Natural killer cell (primary cell): Measurements from ENCODE around the gene TMSB4X. TPM values are rescaled to one million over a fixed set of nuclear protein-coding genes. Genes with fewer than 3 reads are reported as not detected.

Experiments
- ATAC-seq, 3 donors: fragments of 150-1000 bp in 2 of 3; fragments of 200-7000 bp in 1 of 3; cut with Tn5 transposase; 1 replicate in 1 of 3; 2 replicates in 2 of 3; pipeline ENCODE4 v1.10.0; 2021; ENCODE audit warnings: mild to moderate bottlenecking in 2 of 3, moderate library complexity in 2 of 3
- DNase-seq, 2 donors: peaks; one replicate each; pipeline versions ENCODE4 v3.0.0 to v3.0.0-alpha.2; 2013 to 2021; ENCODE audit warnings: mixed read lengths in 1 of 2
- H3K27ac ChIP-seq: one replicate; pipeline ENCODE4 v1.5.1; 2013; ENCODE audit warnings: mild to moderate bottlenecking, low read length
- H3K27me3 ChIP-seq: one replicate; pipeline ENCODE4 v1.6.1; 2013; ENCODE audit warnings: low read length; ENCODE audit not compliant: control insufficient read depth, insufficient read depth
- H3K36me3 ChIP-seq: one replicate; pipeline ENCODE4 v1.6.1; 2013; ENCODE audit warnings: low read length; ENCODE audit not compliant: control insufficient read depth, insufficient read depth
- H3K4me1 ChIP-seq: one replicate; pipeline ENCODE4 v1.6.1; 2013; ENCODE audit warnings: low read length; ENCODE audit not compliant: control insufficient read depth, insufficient read depth
- H3K4me3 ChIP-seq: one replicate; pipeline ENCODE4 v1.5.1; 2013; ENCODE audit warnings: low read length
- H3K9me3 ChIP-seq: one replicate; pipeline ENCODE4 v1.6.1; 2013; ENCODE audit warnings: low read length; ENCODE audit not compliant: control insufficient read depth, insufficient read depth
- H3K27ac Mint-ChIP-seq, 2 donors: one replicate each; pipeline ENCODE4 v1.8.0; 2022; ENCODE audit warnings: mild to moderate bottlenecking in 2 of 2, mixed read lengths in 2 of 2, moderate library complexity in 1 of 2
- H3K27me3 Mint-ChIP-seq, 2 donors: one replicate each; pipeline ENCODE4 v1.8.0; 2022; ENCODE audit warnings: low read depth in 2 of 2, mixed read lengths in 2 of 2
- H3K36me3 Mint-ChIP-seq: one replicate; pipeline ENCODE4 v1.8.0; 2022; ENCODE audit warnings: mixed read lengths
- H3K4me1 Mint-ChIP-seq, 2 donors: one replicate each; pipeline ENCODE4 v1.8.0; 2022; ENCODE audit warnings: mixed read lengths in 2 of 2
- H3K4me3 Mint-ChIP-seq: one replicate; pipeline ENCODE4 v1.8.0; 2022; ENCODE audit warnings: mild to moderate bottlenecking, moderate library complexity, mixed read lengths
- H3K9me3 Mint-ChIP-seq, 2 donors: one replicate each; pipeline ENCODE4 v1.8.0; 2022; ENCODE audit warnings: mixed read lengths in 2 of 2
- CTCF ChIP-seq: fragments of 200-600 bp; IDR thresholded peaks from one replicate; pipeline ENCODE4 v1.8.0; 2022; ENCODE audit warnings: antibody characterized with exemption
- WGBS: methylation state at CpG from one replicate; pipeline ENCODE4 v1.1.7; 2013; ENCODE audit warnings: missing lambda C conversion rate; ENCODE audit not compliant: insufficient coverage; 5-methylcytosine and 5-hydroxymethylcytosine counted together
- intact Hi-C: fragments of 100-400 bp; cut with micrococcal nuclease; formaldehyde crosslinking; loops from one replicate; pipeline ENCODE4 v1.14.2; 2022
- total RNA-seq, 4 donors: library from RNA; stranded (reverse); fragments of 120-200 nt in 1 of 4; gene quantifications; one replicate each; pipeline versions ENCODE4 v1.2.3 to v1.2.4, GENCODE V29; 2013 to 2022

Gene TMSB4X
- total RNA-seq, 3 donors from 2014 or later (not counting 1 experiment from before 2014, with no cell fraction given) = 5,049 to 6,005 (median 5,892) TPM

GRCh38 chrX:12945494-12945893, 29.4 kb upstream of the TMSB4X start:
- H3K4me3 ChIP-seq = no peak overlapping the region
- no peak overlapping the region for H3K4me3 Mint-ChIP-seq
- intact Hi-C loops = loop anchor here (5.0 kb wide), 1 partner anchor 1087 kb away; no protein-coding TSS in a partner anchor
- peaks cover 0 to 18% of the 10 kb centered on the region in 2 donors for H3K27me3 Mint-ChIP-seq
- ATAC-seq = no peak
- no peak overlapping the region for H3K27ac ChIP-seq
- peaks cover 31 to 38% of the 10 kb centered on the region in 2 donors for H3K4me1 Mint-ChIP-seq
- DNase-seq = no peak
- no peaks in the 10 kb centered on the region for H3K36me3 ChIP-seq
- H3K9me3 Mint-ChIP-seq = no peaks in the 10 kb centered on the region
- peaks cover 38% of the 10 kb centered on the region for H3K4me1 ChIP-seq
- TF ChIP-seq CTCF = no peak
- H3K36me3 Mint-ChIP-seq = no peaks in the 10 kb centered on the region
- H3K9me3 ChIP-seq = no peaks in the 10 kb centered on the region
- no CpG with 5 or more reads among the region's 4 CpGs for WGBS
- no peak overlapping the region for H3K27ac Mint-ChIP-seq
- H3K27me3 ChIP-seq = no peaks in the 10 kb centered on the region

- Histone ChIP-seq H3K4me1 (peaks cover 47% of the 10 kb centered on the region), H3K4me3 (no peak overlapping the region), H3K9me3 (no peaks in the 10 kb centered on the region), H3K27ac (no peak overlapping the region), H3K36me3 (no peaks in the 10 kb centered on the region), H3K27me3 (no peaks in the 10 kb centered on the region)
- 63% methylated on average over 3 of the region's 4 CpGs for WGBS
- peaks cover 33 to 47% of the 10 kb centered on the region in 2 donors for H3K4me1 Mint-ChIP-seq
- ATAC-seq (no peak), DNase-seq (no peak)
- TF ChIP-seq CTCF = no peak
- intact Hi-C loops = loop anchor here (1.0 to 5.0 kb wide), 2 partner anchors 197 to 1086 kb away; no protein-coding TSS in a partner anchor
- no peaks in the 10 kb centered on the region for H3K9me3 Mint-ChIP-seq
- peak overlapping the region; percentile 55 for H3K4me3 Mint-ChIP-seq
- peak overlapping the region; percentile 95 to 97 for H3K27ac Mint-ChIP-seq
- no peaks in the 10 kb centered on the region for H3K36me3 Mint-ChIP-seq
- H3K27me3 Mint-ChIP-seq = peaks cover 0 to 9% of the 10 kb centered on the region in 2 donors
Observed at GRCh38 chrX:12946406-12946805, 28.5 kb upstream of the TMSB4X start.

- no peaks in the 10 kb centered on the region for H3K36me3 ChIP-seq
- peak overlapping the region; percentile 93 for H3K27ac ChIP-seq
- no peaks in the 10 kb centered on the region for H3K27me3 ChIP-seq
- peak overlapping the region; percentile 95 to 97 for H3K27ac Mint-ChIP-seq
- WGBS = 0% methylated on average over 1 of the region's 5 CpGs
- no peaks in the 10 kb centered on the region for H3K36me3 Mint-ChIP-seq
- H3K9me3 Mint-ChIP-seq = no peaks in the 10 kb centered on the region
- peak overlapping the region; percentile 55 for H3K4me3 Mint-ChIP-seq
- no peak overlapping the region for H3K4me3 ChIP-seq
- no peaks in the 10 kb centered on the region for H3K9me3 ChIP-seq
- H3K4me1 ChIP-seq = peaks cover 53% of the 10 kb centered on the region
- peak; percentile 60 to 88 for DNase-seq
- H3K27me3 Mint-ChIP-seq = peaks cover 0 to 3% of the 10 kb centered on the region in 2 donors
- peaks cover 32 to 52% of the 10 kb centered on the region in 2 donors for H3K4me1 Mint-ChIP-seq
- peak; percentile 91 for TF ChIP-seq CTCF
- intact Hi-C loops = loop anchor here (1.0 to 5.0 kb wide), 3 partner anchors 196 to 1085 kb away; no protein-coding TSS in a partner anchor
- ATAC-seq = peak; percentile 54 to 72 (median 62)
Observed at GRCh38 chrX:12946838-12947544, 27.9 kb upstream of the TMSB4X start.
